Caco-2 (cell line): Measurements from ENCODE around the gene TMEM239. TPM values are rescaled to one million over a fixed set of nuclear protein-coding genes. Genes with fewer than 3 reads are reported as not detected.
"Not testable (repeated sequence)": the region's sequence is repeated elsewhere in the genome, so short reads cannot be mapped to it uniquely, and the experiment has no call there.

Experiments
- BruUV-seq: library from RNA; stranded (reverse); fragments of 400-500 nt; replicated peaks from 2 replicates; lab custom pipeline; 2021; lab: Mats Ljungman, UMichigan
- CTCF ChIA-PET: fragments of 300-600 bp; sonication (Branson Sonifier 250); formaldehyde crosslinking; loops from one replicate; lab custom pipeline; 2022; ENCODE audit warnings: antibody characterized with exemption; lab: Charles Lee
- POLR2A ChIA-PET: fragments of 300-600 bp; sonication (Branson Sonifier 250); formaldehyde crosslinking; loops from one replicate; lab custom pipeline; 2022; ENCODE audit warnings: antibody characterized with exemption; lab: Charles Lee
- DNase-seq, 2 experiments: peaks; one replicate each; pipeline versions ENCODE4 v3.0.0 to v3.0.0-alpha.2; 2020 to 2022
- H3K27me3 ChIP-seq: replicated peaks from 2 replicates; pipeline ENCODE4 v1.6.0; 2011; ENCODE audit warnings: low read length; ENCODE audit not compliant: control insufficient read depth, insufficient read depth
- H3K36me3 ChIP-seq: 2 replicates; pipeline ENCODE4 v1.5.1; 2011; ENCODE audit warnings: low read length; ENCODE audit not compliant: control insufficient read depth, insufficient read depth
- H3K4me1 ChIP-seq: fragments of 250-450 bp; sonication (Bioruptor Pico); 2 replicates; pipeline ENCODE4 v1.5.1; 2020; ENCODE audit warnings: mild to moderate bottlenecking
- H3K4me3 ChIP-seq: 2 replicates; pipeline ENCODE4 v1.5.1; 2011; ENCODE audit warnings: low read depth, mild to moderate bottlenecking, control low read depth, low read length
- H3K9me3 ChIP-seq: fragments of 250-450 bp; sonication (Bioruptor Pico); 2 replicates; pipeline ENCODE4 v1.5.1; 2020; ENCODE audit warnings: mild to moderate bottlenecking, moderate library complexity
- H3K27ac Mint-ChIP-seq: one replicate; pipeline ENCODE4 v1.8.0; 2022; ENCODE audit warnings: mixed read lengths; ENCODE audit not compliant: unreplicated experiment
- H3K27me3 Mint-ChIP-seq: one replicate; pipeline ENCODE4 v1.8.0; 2022; ENCODE audit warnings: mixed read lengths; ENCODE audit not compliant: insufficient read depth, unreplicated experiment
- H3K36me3 Mint-ChIP-seq: one replicate; pipeline ENCODE4 v1.8.0; 2022; ENCODE audit warnings: mild to moderate bottlenecking, mixed read lengths; ENCODE audit not compliant: insufficient read depth, unreplicated experiment
- H3K4me1 Mint-ChIP-seq: one replicate; pipeline ENCODE4 v1.8.0; 2022; ENCODE audit warnings: low read depth, mixed read lengths; ENCODE audit not compliant: unreplicated experiment
- H3K4me3 Mint-ChIP-seq: one replicate; pipeline ENCODE4 v1.8.0; 2022; ENCODE audit warnings: mild to moderate bottlenecking, moderate library complexity, mixed read lengths; ENCODE audit not compliant: unreplicated experiment
- H3K9me3 Mint-ChIP-seq: one replicate; pipeline ENCODE4 v1.8.0; 2022; ENCODE audit warnings: mixed read lengths; ENCODE audit not compliant: unreplicated experiment
- CTCF ChIP-seq, 2 experiments: fragments of 200-600 bp in 1 of 2; IDR thresholded peaks; 1 replicate in 1 of 2; 2 replicates in 1 of 2; pipeline versions ENCODE4 v1.5.1 to v1.8.0; 2011 to 2022; ENCODE audit warnings: antibody characterized with exemption in 1 of 2, control low read depth in 1 of 2, inconsistent platforms in 1 of 2, low read depth in 1 of 2, low read length in 1 of 2, mild to moderate bottlenecking in 1 of 2, moderate library complexity in 1 of 2; ENCODE audit not compliant: insufficient read depth in 1 of 2, severe bottlenecking in 1 of 2, unreplicated experiment in 1 of 2
- intact Hi-C: fragments of 100-400 bp; cut with micrococcal nuclease; formaldehyde crosslinking; loops from one replicate; pipeline ENCODE4 v1.10.0; 2022; ENCODE audit not compliant: unreplicated experiment
- total RNA-seq: library from RNA; stranded (reverse); gene quantifications from 2 replicates; pipeline ENCODE4 v1.2.3, GENCODE V29; 2022

TMEM239 gene
- total RNA-seq, 1 experiment from 2014 or later, result not detected

GRCh38 chr20:2768632-2769015, 47.5 kb upstream of the TMEM239 start:
- H3K9me3 Mint-ChIP-seq, result no peaks in the 10 kb centered on the region
- no peaks in the 10 kb centered on the region for H3K36me3 ChIP-seq
- peaks cover 13% of the 10 kb centered on the region for H3K27me3 Mint-ChIP-seq
- CTCF ChIA-PET, result no interaction called here
- H3K27ac Mint-ChIP-seq, result no peak overlapping the region
- intact Hi-C loops, result no loop called here
- H3K27me3 ChIP-seq, result no peaks in the 10 kb centered on the region
- no peak overlapping the region for H3K4me3 Mint-ChIP-seq
- H3K4me1 ChIP-seq, result no peaks in the 10 kb centered on the region
- H3K9me3 ChIP-seq, result no peaks in the 10 kb centered on the region; the same call in 1 of the 2 replicates
- no TSS peak for BruUV-seq
- H3K4me3 ChIP-seq, result no peak overlapping the region
- no peaks in the 10 kb centered on the region for H3K4me1 Mint-ChIP-seq
- no peak for DNase-seq
- POLR2A ChIA-PET, result no interaction called here
- H3K36me3 Mint-ChIP-seq, result no peaks in the 10 kb centered on the region
- no peak for TF ChIP-seq CTCF (IDR thresholded peaks at IDR 0.05; ENCODE audit: insufficient read depth in 1 of 2, low read depth in 1 of 2, low read length in 1 of 2, severe bottlenecking in 1 of 2, unreplicated experiment in 1 of 2)

GRCh38 chr20:2770091-2770490, 46.1 kb upstream of the TMEM239 start:
- DNase-seq, CTCF ChIA-PET, H3K4me3 Mint-ChIP-seq: not testable (repeated sequence)

GRCh38 chr20:2771631-2772080, 44.5 kb upstream of the TMEM239 start:
- no peak for TF ChIP-seq CTCF (IDR thresholded peaks at IDR 0.05; ENCODE audit: insufficient read depth in 1 of 2, low read depth in 1 of 2, low read length in 1 of 2, severe bottlenecking in 1 of 2, unreplicated experiment in 1 of 2)
- no peak overlapping the region for H3K4me3 ChIP-seq
- peaks cover 14% of the 10 kb centered on the region for H3K27me3 Mint-ChIP-seq
- BruUV-seq, result no TSS peak
- DNase-seq, result no peak
- no peak overlapping the region for H3K4me3 Mint-ChIP-seq
- H3K27ac Mint-ChIP-seq, result no peak overlapping the region
- ChIA-PET CTCF (no interaction called here), POLR2A (no interaction called here)
- H3K27me3 ChIP-seq, result no peaks in the 10 kb centered on the region
- no peaks in the 10 kb centered on the region for H3K36me3 Mint-ChIP-seq
- H3K4me1 ChIP-seq, result no peaks in the 10 kb centered on the region
- H3K9me3 Mint-ChIP-seq, result no peaks in the 10 kb centered on the region
- H3K4me1 Mint-ChIP-seq, result no peaks in the 10 kb centered on the region
- intact Hi-C loops, result no loop called here
- no peaks in the 10 kb centered on the region for H3K36me3 ChIP-seq
- no peaks in the 10 kb centered on the region for H3K9me3 ChIP-seq

More at GRCh38 chr20:2770091-2770490, 46.1 kb upstream of the TMEM239 start:
- H3K36me3 Mint-ChIP-seq, H3K27me3 ChIP-seq, H3K9me3 Mint-ChIP-seq, H3K4me1 ChIP-seq, H3K9me3 ChIP-seq, H3K4me1 Mint-ChIP-seq, BruUV-seq, H3K4me3 ChIP-seq, H3K27ac Mint-ChIP-seq, POLR2A ChIA-PET, H3K36me3 ChIP-seq, intact Hi-C loops: not testable (repeated sequence)
- H3K27me3 Mint-ChIP-seq, result peaks cover 12% of the 10 kb centered on the region

- Histone ChIP-seq H3K9me3 (no peaks in the 10 kb centered on the region), H3K4me3 (no peak overlapping the region), H3K27me3 (no peaks in the 10 kb centered on the region), H3K36me3 (no peaks in the 10 kb centered on the region), H3K4me1 (no peaks in the 10 kb centered on the region)
- no peak for TF ChIP-seq CTCF (IDR thresholded peaks at IDR 0.05; ENCODE audit: insufficient read depth in 1 of 2, low read depth in 1 of 2, low read length in 1 of 2, severe bottlenecking in 1 of 2, unreplicated experiment in 1 of 2)
- Mint-ChIP-seq H3K27me3 (peaks cover 5% of the 10 kb centered on the region), H3K36me3 (no peaks in the 10 kb centered on the region), H3K4me1 (no peaks in the 10 kb centered on the region), H3K4me3 (no peak overlapping the region), H3K9me3 (no peaks in the 10 kb centered on the region), H3K27ac (no peak overlapping the region)
- intact Hi-C loops, result no loop called here
- POLR2A ChIA-PET, result no interaction called here
- no peak for DNase-seq
- no TSS peak for BruUV-seq
- CTCF ChIA-PET, result interaction anchor here (0.7 kb wide), 1 partner anchor 19 kb away, joined by 3 read pairs; no protein-coding TSS in a partner anchor
Observed at GRCh38 chr20:2773812-2774211, 42.4 kb upstream of the TMEM239 start.
